ENCODE data around the gene GAGE12F. TPM values are rescaled to one million over a fixed set of nuclear protein-coding genes. Genes with fewer than 3 reads are reported as not detected.
"Not testable (repeated sequence)": the region's sequence is repeated elsewhere in the genome, so short reads cannot be mapped to it uniquely, and the experiment has no call there.

GAGE12F gene
- polyA plus RNA-seq (ENCODE audit: insufficient read length) = not detected

DNA sequence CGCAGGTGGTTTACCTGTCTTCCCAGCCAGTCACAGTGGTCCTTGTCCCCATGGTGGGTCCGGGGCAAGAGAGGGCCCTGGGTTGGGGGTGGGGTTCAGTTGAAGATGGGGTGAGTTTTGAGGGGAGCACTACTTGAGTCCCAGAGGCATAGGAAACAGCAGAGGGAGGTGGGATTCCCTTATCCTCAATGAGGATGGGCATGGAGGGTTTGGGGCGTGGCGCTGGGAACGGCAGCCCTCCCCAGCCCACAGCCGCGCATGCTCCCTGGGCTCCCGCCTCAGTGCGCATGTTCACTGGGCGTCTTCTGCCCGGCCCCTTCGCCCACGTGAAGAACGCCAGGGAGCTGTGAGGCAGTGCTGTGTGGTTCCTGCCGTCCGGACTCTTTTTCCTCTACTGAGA is at the start of gene GAGE12F:
GAGE12F (plus strand) TSS at position 301 of the 400 bp plus-strand sequence. CDS start 1,155 bp downstream, outside the sequence.
- not testable (repeated sequence) for DNase-seq

GRCh38 chrX:49531877-49532276 is 28.8 kb upstream of the GAGE12F start, which contains the start of gene GAGE12C:
TSS of gene GAGE12C (plus strand) at chrX:49532177. CDS start at chrX:49533332, 1,155 bp downstream.
- DNase-seq = not testable (repeated sequence)

GRCh38 chrX:49541433-49541832 is 19.2 kb upstream of the GAGE12F start, which contains the start of gene GAGE12D:
TSS of gene GAGE12D (plus strand) at chrX:49541733. CDS start at chrX:49542888, 1,155 bp downstream.
- not testable (repeated sequence) for DNase-seq

- DNase-seq = not testable (repeated sequence)
Measured at GRCh38 chrX:49550989-49551388, 9.7 kb upstream of the GAGE12F start, which contains the start of gene GAGE12E. TSS of gene GAGE12E (plus strand) at chrX:49551289. CDS start at chrX:49552444, 1,155 bp downstream.

DNA sequence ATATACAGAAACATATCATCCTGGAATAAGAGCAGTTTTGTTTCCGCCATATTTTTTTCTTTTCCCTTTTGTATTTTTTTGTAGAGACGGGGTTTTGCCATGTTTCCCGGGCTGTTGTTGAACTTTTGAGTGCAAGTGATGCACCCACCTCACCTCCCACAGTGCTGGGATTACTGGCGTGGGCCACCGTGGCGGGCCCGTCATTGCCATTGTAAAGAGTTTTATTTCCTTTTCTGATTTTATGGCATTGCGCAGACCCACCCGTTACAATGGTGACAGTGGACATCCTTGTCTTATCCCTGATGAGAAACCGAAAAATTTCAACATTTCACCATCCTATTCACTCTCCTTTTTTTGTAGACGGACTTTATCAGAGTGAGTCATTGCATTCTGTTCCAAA is 8.1 kb downstream of the GAGE12F start:
- DNase-seq = not testable (repeated sequence)

GRCh38 chrX:49569152-49569551 is 8.5 kb downstream of the GAGE12F start:
- not testable (repeated sequence) for DNase-seq

DNA sequence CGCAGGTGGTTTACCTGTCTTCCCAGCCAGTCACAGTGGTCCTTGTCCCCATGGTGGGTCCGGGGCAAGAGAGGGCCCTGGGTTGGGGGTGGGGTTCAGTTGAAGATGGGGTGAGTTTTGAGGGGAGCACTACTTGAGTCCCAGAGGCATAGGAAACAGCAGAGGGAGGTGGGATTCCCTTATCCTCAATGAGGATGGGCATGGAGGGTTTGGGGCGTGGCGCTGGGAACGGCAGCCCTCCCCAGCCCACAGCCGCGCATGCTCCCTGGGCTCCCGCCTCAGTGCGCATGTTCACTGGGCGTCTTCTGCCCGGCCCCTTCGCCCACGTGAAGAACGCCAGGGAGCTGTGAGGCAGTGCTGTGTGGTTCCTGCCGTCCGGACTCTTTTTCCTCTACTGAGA is 9.5 kb downstream of the GAGE12F start, which contains the start of gene GAGE12G:
GAGE12G (plus strand) TSS at position 301 of the 400 bp plus-strand sequence. CDS start 1,155 bp downstream, outside the sequence.
- not testable (repeated sequence) for DNase-seq

GRCh38 chrX:49579649-49580048 is 19.0 kb downstream of the GAGE12F start, which contains the start of gene GAGE12H:
TSS of gene GAGE12H (plus strand) at chrX:49579949. CDS start at chrX:49581104, 1,155 bp downstream.
- DNase-seq = not testable (repeated sequence)

DNA sequence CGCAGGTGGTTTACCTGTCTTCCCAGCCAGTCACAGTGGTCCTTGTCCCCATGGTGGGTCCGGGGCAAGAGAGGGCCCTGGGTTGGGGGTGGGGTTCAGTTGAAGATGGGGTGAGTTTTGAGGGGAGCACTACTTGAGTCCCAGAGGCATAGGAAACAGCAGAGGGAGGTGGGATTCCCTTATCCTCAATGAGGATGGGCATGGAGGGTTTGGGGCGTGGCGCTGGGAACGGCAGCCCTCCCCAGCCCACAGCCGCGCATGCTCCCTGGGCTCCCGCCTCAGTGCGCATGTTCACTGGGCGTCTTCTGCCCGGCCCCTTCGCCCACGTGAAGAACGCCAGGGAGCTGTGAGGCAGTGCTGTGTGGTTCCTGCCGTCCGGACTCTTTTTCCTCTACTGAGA is 28.6 kb downstream of the GAGE12F start, which contains the start of gene GAGE2A:
GAGE2A (plus strand) TSS at position 301 of the 400 bp plus-strand sequence. CDS start 1,155 bp downstream, outside the sequence.
- DNase-seq = not testable (repeated sequence)

DNA sequence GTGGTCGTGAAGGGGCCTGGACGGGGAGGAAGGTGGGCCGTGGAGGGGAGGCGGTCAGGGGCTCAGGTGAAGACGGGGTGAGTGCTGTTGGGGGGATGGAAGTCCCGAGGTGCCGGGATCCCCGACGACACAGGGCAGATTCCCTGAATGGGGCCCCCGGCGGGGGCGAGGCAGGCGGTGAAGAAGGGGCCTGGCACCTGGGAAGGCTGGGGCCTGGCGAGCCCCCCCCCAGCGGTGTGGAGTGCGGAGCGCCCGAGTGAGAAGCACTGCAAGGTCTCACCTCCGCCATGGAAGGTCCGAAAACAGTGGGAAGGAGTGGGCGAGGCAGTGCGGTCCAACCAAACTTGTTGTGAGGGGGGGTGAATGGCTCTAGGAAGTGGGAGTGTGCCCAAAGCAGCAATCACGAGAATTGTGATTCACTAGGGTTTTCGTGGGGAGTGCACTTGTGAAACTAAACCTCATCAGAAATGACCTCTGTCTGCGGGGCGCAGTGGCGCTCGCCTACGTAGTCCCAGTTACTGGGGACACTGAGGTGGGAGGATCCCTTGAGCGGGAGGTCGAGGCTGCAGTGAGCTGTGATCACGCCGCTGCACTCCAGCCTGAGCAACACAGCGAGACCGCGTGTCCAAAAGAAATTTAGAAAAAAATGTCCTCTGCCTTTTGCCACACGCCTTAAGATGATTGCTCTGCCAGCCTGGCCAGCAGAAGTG is 29.3 kb downstream of the GAGE12F start:
- DNase-seq = not testable (repeated sequence)

DNA sequence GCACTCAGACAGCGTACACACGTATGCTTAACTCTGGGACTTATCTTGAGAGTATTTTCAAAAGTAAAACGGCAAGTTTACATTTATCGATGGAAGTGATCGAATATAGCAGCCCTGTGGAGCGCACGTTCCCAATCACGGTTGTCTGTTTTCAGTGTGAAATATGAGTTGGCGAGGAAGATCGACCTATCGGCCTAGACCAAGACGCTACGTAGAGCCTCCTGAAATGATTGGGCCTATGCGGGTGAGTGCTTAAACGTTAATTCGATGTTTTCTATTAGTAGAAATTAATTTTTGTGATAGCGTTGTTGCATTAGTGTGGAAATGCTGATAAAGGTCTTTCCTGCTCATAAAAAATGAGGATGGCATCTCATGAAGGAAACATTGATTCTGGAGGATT is 29.8 kb downstream of the GAGE12F start:
- not testable (repeated sequence) for DNase-seq

GRCh38 chrX:49598720-49599119 is 38.1 kb downstream of the GAGE12F start, which contains the start of gene GAGE1:
TSS of gene GAGE1 (plus strand) at chrX:49599020. CDS start at chrX:49600175, 1,155 bp downstream.
- DNase-seq = not testable (repeated sequence)

- no peak for DNase-seq
Measured at GRCh38 chrX:49610718-49611310, 50.2 kb downstream of the GAGE12F start.

Other genes starting within 250 kb of the GAGE12F start
- gene GAGE12J, start 238.8 kb upstream of the GAGE12F start, polyA plus RNA-seq (ENCODE audit: insufficient read length) = not detected
- not detected for gene GAGE13, start 229.3 kb upstream of the GAGE12F start, polyA plus RNA-seq (ENCODE audit: insufficient read length)
- not detected for gene GAGE12C, start 28.7 kb upstream of the GAGE12F start, polyA plus RNA-seq (ENCODE audit: insufficient read length)
- not detected for gene GAGE12D, start 19.1 kb upstream of the GAGE12F start, polyA plus RNA-seq (ENCODE audit: insufficient read length)
- not detected for gene GAGE12E, start 9.6 kb upstream of the GAGE12F start, polyA plus RNA-seq (ENCODE audit: insufficient read length)
- not detected for gene GAGE12G, start 9.6 kb downstream of the GAGE12F start, polyA plus RNA-seq (ENCODE audit: insufficient read length)
- not detected for gene GAGE12H, start 19.1 kb downstream of the GAGE12F start, polyA plus RNA-seq (ENCODE audit: insufficient read length)
- gene GAGE2A, start 28.7 kb downstream of the GAGE12F start, polyA plus RNA-seq (ENCODE audit: insufficient read length) = not detected
- not detected for gene GAGE1, start 38.2 kb downstream of the GAGE12F start, polyA plus RNA-seq (ENCODE audit: insufficient read length)
- not detected for gene PAGE1, start 135.1 kb downstream of the GAGE12F start, polyA plus RNA-seq (ENCODE audit: insufficient read length)